ENCODE results near the gene GPR62. TPM values are rescaled to one million over a fixed set of nuclear protein-coding genes. Genes with fewer than 3 reads are reported as not detected.

Gene GPR62
- total and polyA plus RNA-seq, 2 donors (not counting 3 experiments of a cell fraction or from before 2014, with no cell fraction given) = 0.04 to 0.15 TPM

DNA sequence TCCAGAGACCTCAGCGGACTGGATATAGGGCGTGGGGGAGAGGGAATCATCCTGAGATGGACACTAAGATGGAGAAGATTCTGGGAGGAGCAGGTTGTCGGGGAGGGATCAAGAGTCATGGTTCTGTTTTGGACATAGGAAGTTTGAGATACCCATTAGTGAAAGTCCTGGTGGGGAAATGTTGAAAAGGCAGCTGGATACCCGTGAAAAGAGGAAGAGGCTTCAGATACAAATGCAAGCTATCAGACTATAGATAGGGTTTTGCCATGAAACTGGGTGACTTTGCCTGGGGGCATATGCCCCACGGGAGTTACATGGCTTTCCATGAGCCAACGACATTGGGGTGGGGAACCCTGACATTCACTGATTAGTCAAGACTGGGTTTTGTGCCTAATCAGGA, 1.1 kb upstream of the GPR62 start:
- H3K9me1 ChIP-seq (replicated peaks; ENCODE audit: control insufficient read depth, extremely low read depth, insufficient read depth, low read length) = no peaks in the 10 kb centered on the region
- DNase-seq (ENCODE audit: low read depth, low spot score) (no peak), FAIRE-seq (no peak)
- no peak overlapping the region for H3K4me2 ChIP-seq (ENCODE audit: insufficient read depth, low read length)
- no peaks in the 10 kb centered on the region for H3K79me2 ChIP-seq (ENCODE audit: control insufficient read depth, insufficient read depth, low read length)
- no peaks in the 10 kb centered on the region for H4K20me1 ChIP-seq (replicated peaks; ENCODE audit: control insufficient read depth, extremely low read depth, insufficient read depth, low read length)
- no peak overlapping the region for H3K9ac ChIP-seq (replicated peaks; ENCODE audit: extremely low read depth, insufficient read depth, low read length)
- no peaks in the 10 kb centered on the region for H3K36me3 ChIP-seq (ENCODE audit: control insufficient read depth in 2 of 2, extremely low read depth in 1 of 2, insufficient read depth in 2 of 2, low read length in 2 of 2)
- dilution Hi-C loops (cut with MboI; ENCODE audit: extremely low pct_ligation_motif_present, low sequenced_read_pairs) (no loop called here), intact Hi-C loops (cut with micrococcal nuclease) (no loop called here)
- TF ChIP-seq FOS (IDR thresholded peaks at IDR 0.05; ENCODE audit: borderline replicate concordance, insufficient read depth, low read length) = no peak
- no peak for TF ChIP-seq MYC (IDR thresholded peaks at IDR 0.05; ENCODE audit: low read depth, low read length)
- H3K27me3 ChIP-seq (ENCODE audit: control insufficient read depth in 2 of 2, insufficient read depth in 2 of 2, low read length in 2 of 2) = peaks cover 7 to 13% of the 10 kb centered on the region in 2 experiments
- H2AFZ ChIP-seq (ENCODE audit: low read depth, low read length) = no peak overlapping the region
- no peak overlapping the region for H3K4me3 ChIP-seq (replicated peaks in 1 of 3; ENCODE audit: insufficient read depth in 1 of 3, low read depth in 1 of 3, low read length in 3 of 3)
- POLR2A ChIA-PET = interaction anchor here (1.6 kb wide), 1 partner anchor 12 kb away, joined by 4 read pairs; the partner anchor contains the start of genes PARP3 and RRP9
- H3K27ac ChIP-seq (ENCODE audit: insufficient read depth, low read depth, low read length) = no peak overlapping the region
- CTCF ChIA-PET = interaction anchor here (1.0 kb wide), 2 partner anchors 13 to 20 kb away, joined by 3 to 4 read pairs; partner anchors contain the start of genes ABHD14B and RRP9
- BruUV-seq (replicated peaks) = no TSS peak
- H3K4me1 ChIP-seq (ENCODE audit: control insufficient read depth, extremely low read depth, insufficient read depth, low read length) = no peaks in the 10 kb centered on the region
- H3K9me3 ChIP-seq (replicated peaks; ENCODE audit: control insufficient read depth, insufficient read depth, low read length) = no peaks in the 10 kb centered on the region

DNA sequence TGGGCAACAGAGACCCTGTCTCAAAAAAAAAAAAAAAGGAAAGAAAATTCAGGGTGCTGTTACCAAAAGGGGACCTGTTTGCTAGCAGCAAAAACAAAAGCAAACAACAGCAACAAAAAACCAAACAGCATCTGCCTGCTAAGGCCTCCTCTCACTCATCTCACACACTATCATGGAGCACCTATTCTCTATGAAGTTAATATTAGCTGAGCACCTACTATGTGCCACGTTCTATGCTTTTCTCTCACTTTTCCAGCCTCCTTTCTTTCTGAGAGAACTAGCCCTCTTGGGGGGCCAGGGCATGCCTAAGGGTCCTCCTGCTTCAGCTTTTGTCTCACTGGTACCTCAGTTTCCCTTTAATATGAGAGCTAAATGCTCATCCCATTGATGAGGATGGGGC, 468 bp upstream of the GPR62 start:
- dilution Hi-C loops (cut with MboI; ENCODE audit: extremely low pct_ligation_motif_present, low sequenced_read_pairs) (no loop called here), intact Hi-C loops (cut with micrococcal nuclease) (no loop called here)
- Histone ChIP-seq H3K4me1 (ENCODE audit: control insufficient read depth, extremely low read depth, insufficient read depth, low read length) (no peaks in the 10 kb centered on the region), H3K27ac (ENCODE audit: insufficient read depth, low read depth, low read length) (no peak overlapping the region), H3K27me3 (ENCODE audit: control insufficient read depth in 2 of 2, insufficient read depth in 2 of 2, low read length in 2 of 2) (peaks cover 7 to 13% of the 10 kb centered on the region in 2 experiments), H3K9me1 (replicated peaks; ENCODE audit: control insufficient read depth, extremely low read depth, insufficient read depth, low read length) (no peaks in the 10 kb centered on the region), H3K9me3 (replicated peaks; ENCODE audit: control insufficient read depth, insufficient read depth, low read length) (no peaks in the 10 kb centered on the region), H3K36me3 (ENCODE audit: control insufficient read depth in 2 of 2, extremely low read depth in 1 of 2, insufficient read depth in 2 of 2, low read length in 2 of 2) (peaks cover 0 to 2% of the 10 kb centered on the region in 2 experiments), H2AFZ (ENCODE audit: low read depth, low read length) (no peak overlapping the region), H3K9ac (replicated peaks; ENCODE audit: extremely low read depth, insufficient read depth, low read length) (no peak overlapping the region), H4K20me1 (replicated peaks; ENCODE audit: control insufficient read depth, extremely low read depth, insufficient read depth, low read length) (no peaks in the 10 kb centered on the region), H3K4me3 (replicated peaks in 1 of 3; ENCODE audit: insufficient read depth in 1 of 3, low read depth in 1 of 3, low read length in 3 of 3) (no peak overlapping the region), H3K4me2 (ENCODE audit: insufficient read depth, low read length) (no peak overlapping the region), H3K79me2 (ENCODE audit: control insufficient read depth, insufficient read depth, low read length) (no peaks in the 10 kb centered on the region)
- ChIA-PET POLR2A (no interaction called here), CTCF (no interaction called here)
- TF ChIP-seq EZH2 (IDR thresholded peaks at IDR 0.05; ENCODE audit: borderline replicate concordance, low read depth, low read length, severe bottlenecking) (no peak), POLR2AphosphoS5 (IDR thresholded peaks at IDR 0.05; ENCODE audit: insufficient read depth, low read depth, low read length) (no peak), GATA2 (IDR thresholded peaks at IDR 0.05; ENCODE audit: insufficient read depth, insufficient read length, low read depth, low read length) (no peak), JUN (IDR thresholded peaks at IDR 0.05; ENCODE audit: borderline replicate concordance, insufficient read depth, insufficient read length, low read depth) (no peak), FOS (IDR thresholded peaks at IDR 0.05; ENCODE audit: borderline replicate concordance, insufficient read depth, low read length) (no peak), MYC (IDR thresholded peaks at IDR 0.05; ENCODE audit: low read depth, low read length) (no peak), POLR2A (IDR thresholded peaks at IDR 0.05; ENCODE audit: low read depth, low read length) (no peak)
- TF ChIP-seq, protein P1, sequence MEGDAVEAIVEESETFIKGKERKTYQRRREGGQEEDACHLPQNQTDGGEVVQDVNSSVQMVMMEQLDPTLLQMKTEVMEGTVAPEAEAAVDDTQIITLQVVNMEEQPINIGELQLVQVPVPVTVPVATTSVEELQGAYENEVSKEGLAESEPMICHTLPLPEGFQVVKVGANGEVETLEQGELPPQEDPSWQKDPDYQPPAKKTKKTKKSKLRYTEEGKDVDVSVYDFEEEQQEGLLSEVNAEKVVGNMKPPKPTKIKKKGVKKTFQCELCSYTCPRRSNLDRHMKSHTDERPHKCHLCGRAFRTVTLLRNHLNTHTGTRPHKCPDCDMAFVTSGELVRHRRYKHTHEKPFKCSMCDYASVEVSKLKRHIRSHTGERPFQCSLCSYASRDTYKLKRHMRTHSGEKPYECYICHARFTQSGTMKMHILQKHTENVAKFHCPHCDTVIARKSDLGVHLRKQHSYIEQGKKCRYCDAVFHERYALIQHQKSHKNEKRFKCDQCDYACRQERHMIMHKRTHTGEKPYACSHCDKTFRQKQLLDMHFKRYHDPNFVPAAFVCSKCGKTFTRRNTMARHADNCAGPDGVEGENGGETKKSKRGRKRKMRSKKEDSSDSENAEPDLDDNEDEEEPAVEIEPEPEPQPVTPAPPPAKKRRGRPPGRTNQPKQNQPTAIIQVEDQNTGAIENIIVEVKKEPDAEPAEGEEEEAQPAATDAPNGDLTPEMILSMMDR (IDR thresholded peaks at IDR 0.05; ENCODE audit: extremely low read depth in 1 of 2, insufficient read depth in 1 of 2, low read depth in 1 of 2, low read length in 2 of 2) = no peak
- TF ChIP-seq, protein P2, sequence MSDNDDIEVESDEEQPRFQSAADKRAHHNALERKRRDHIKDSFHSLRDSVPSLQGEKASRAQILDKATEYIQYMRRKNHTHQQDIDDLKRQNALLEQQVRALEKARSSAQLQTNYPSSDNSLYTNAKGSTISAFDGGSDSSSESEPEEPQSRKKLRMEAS (IDR thresholded peaks at IDR 0.05; ENCODE audit: insufficient read depth, insufficient read length) = no peak
- no TSS peak for BruUV-seq (replicated peaks)
- FAIRE-seq (no peak), DNase-seq (ENCODE audit: low read depth, low spot score) (no peak)

All from endothelial cell of umbilical vein (primary cell).